ENCODE data around the gene SACM1L. TPM values are rescaled to one million over a fixed set of nuclear protein-coding genes. Genes with fewer than 3 reads are reported as not detected.

Gene SACM1L
- total RNA-seq, 1 donor from 2014 or later: 91.7 TPM

GRCh38 chr3:45790596-45790995 lies 101.4 kb downstream of the SACM1L start:
- Mint-ChIP-seq H3K36me3 (ENCODE audit: low read depth) (no peaks in the 10 kb centered on the region), H3K27ac (no peak overlapping the region), H3K27me3 (peaks cover 72% of the 10 kb centered on the region), H3K4me1 (peaks cover 3% of the 10 kb centered on the region), H3K9me3 (peaks cover 4% of the 10 kb centered on the region), H3K4me3 (no peak overlapping the region)
- no peak for DNase-seq
- intact Hi-C loops (cut with micrococcal nuclease): no loop called here

GRCh38 chr3:45792036-45792435 lies 102.8 kb downstream of the SACM1L start:
- Mint-ChIP-seq H3K9me3 (peaks cover 4% of the 10 kb centered on the region), H3K4me3 (no peak overlapping the region), H3K36me3 (ENCODE audit: low read depth) (no peaks in the 10 kb centered on the region), H3K4me1 (peaks cover 5% of the 10 kb centered on the region), H3K27ac (no peak overlapping the region), H3K27me3 (peaks cover 70% of the 10 kb centered on the region)
- no peak for DNase-seq
- intact Hi-C loops (cut with micrococcal nuclease): no loop called here

GRCh38 chr3:45792516-45793172 lies 103.4 kb downstream of the SACM1L start:
- Mint-ChIP-seq H3K27ac (no peak overlapping the region), H3K4me1 (peaks cover 5% of the 10 kb centered on the region), H3K9me3 (peaks cover 4% of the 10 kb centered on the region), H3K4me3 (no peak overlapping the region), H3K27me3 (peaks cover 70% of the 10 kb centered on the region), H3K36me3 (ENCODE audit: low read depth) (no peaks in the 10 kb centered on the region)
- no peak for DNase-seq
- intact Hi-C loops (cut with micrococcal nuclease): no loop called here

- DNase-seq: no peak
- Mint-ChIP-seq H3K27ac (no peak overlapping the region), H3K4me3 (no peak overlapping the region), H3K27me3 (peaks cover 75% of the 10 kb centered on the region), H3K9me3 (peaks cover 4% of the 10 kb centered on the region), H3K36me3 (ENCODE audit: low read depth) (no peaks in the 10 kb centered on the region), H3K4me1 (peaks cover 5% of the 10 kb centered on the region)
- intact Hi-C loops (cut with micrococcal nuclease): no loop called here
Measured at GRCh38 chr3:45793482-45794176, 104.4 kb downstream of the SACM1L start.

GRCh38 chr3:45794177-45794560 lies 105.0 kb downstream of the SACM1L start:
- H3K27ac Mint-ChIP-seq: no peak overlapping the region
- peaks cover 76% of the 10 kb centered on the region for H3K27me3 Mint-ChIP-seq
- intact Hi-C loops (cut with micrococcal nuclease): no loop called here
- H3K9me3 Mint-ChIP-seq: peaks cover 4% of the 10 kb centered on the region
- H3K4me3 Mint-ChIP-seq: no peak overlapping the region
- peaks cover 5% of the 10 kb centered on the region for H3K4me1 Mint-ChIP-seq
- DNase-seq: no peak
- H3K36me3 Mint-ChIP-seq (ENCODE audit: low read depth): no peaks in the 10 kb centered on the region

GRCh38 chr3:45794660-45795059 lies 105.5 kb downstream of the SACM1L start:
- Mint-ChIP-seq H3K9me3 (peaks cover 4% of the 10 kb centered on the region), H3K4me3 (no peak overlapping the region), H3K4me1 (peaks cover 5% of the 10 kb centered on the region), H3K27ac (no peak overlapping the region), H3K27me3 (peaks cover 81% of the 10 kb centered on the region), H3K36me3 (ENCODE audit: low read depth) (no peaks in the 10 kb centered on the region)
- intact Hi-C loops (cut with micrococcal nuclease): loop anchor here (5.0 kb wide), 1 partner anchor 48 kb away; the partner anchor contains the start of gene LZTFL1
- no peak for DNase-seq

Other genes starting within 250 kb of the SACM1L start
- 36.2 and 39.8 TPM in 2 replicates for gene LIMD1, start 94.6 kb upstream of the SACM1L start, total RNA-seq
- gene SLC6A20, start 107.1 kb downstream of the SACM1L start, total RNA-seq: not detected in 2 replicates
- gene LZTFL1, start 152.7 kb downstream of the SACM1L start, total RNA-seq: 3.1 and 4.3 TPM in 2 replicates
- gene CCR9, start 197.1 kb downstream of the SACM1L start, total RNA-seq: not detected in 2 replicates